GM18511 (cell line): Measurements from ENCODE around the gene OR6J1.
"Not testable (repeated sequence)": the region's sequence is repeated elsewhere in the genome, so short reads cannot be mapped to it uniquely, and the experiment has no call there.

Experiments used
- ATAC-seq: cut with Tn5 transposase; IDR thresholded peaks from one replicate; pipeline ENCODE4 v1.9.1; 2021; ENCODE audit warnings: mild to moderate bottlenecking, moderate library complexity; ENCODE audit not compliant: unreplicated experiment

The OR6J1 gene

DNA sequence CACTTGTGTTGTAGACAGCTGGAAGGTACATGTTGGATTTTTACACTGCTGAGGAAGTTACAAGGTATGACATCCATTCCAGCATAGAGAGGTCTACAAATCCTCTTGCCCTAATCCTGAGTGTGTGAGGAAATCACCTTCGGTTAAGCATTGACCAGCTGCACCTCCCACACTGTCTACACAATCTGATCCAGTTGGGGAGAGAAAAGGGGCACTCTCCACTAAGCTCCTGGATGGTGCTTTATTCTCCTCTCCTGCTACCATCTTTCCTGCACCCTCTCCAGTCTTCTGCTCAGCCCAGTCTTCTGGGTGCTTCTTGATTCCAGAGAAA lies at the start of gene OR6J1:
OR6J1 (minus strand) TSS at position 48 of the 331 bp plus-strand sequence. CDS start 9,541 bp downstream, outside the sequence.
- no peak for ATAC-seq

GRCh38 chr14:22692194-22692593 lies 48.0 kb upstream of the OR6J1 start:
- ATAC-seq = no peak

- ATAC-seq = no peak
Observed at GRCh38 chr14:22691171-22691570, 47.0 kb upstream of the OR6J1 start.

GRCh38 chr14:22689199-22689598 lies 45.0 kb upstream of the OR6J1 start:
- ATAC-seq = no peak

DNA sequence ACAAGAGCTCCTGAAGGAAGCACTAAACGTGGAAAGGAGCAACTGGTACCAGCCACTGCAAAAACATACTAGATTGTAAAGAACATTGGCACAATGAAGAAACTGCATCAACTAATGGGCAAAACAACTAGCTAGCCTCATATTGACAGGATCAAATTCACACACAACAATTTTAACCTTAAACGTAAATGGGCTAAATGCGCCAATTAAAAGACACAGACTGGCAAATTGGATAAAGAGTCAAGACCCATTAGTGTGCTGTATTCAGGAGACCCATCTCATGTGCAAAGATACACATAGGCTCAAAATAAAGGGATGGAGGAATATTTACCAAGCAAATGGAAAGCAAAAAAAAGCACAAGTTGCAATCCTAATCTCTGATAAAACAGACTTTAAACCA lies 43.8 kb upstream of the OR6J1 start:
- ATAC-seq = not testable (repeated sequence)

- not testable (repeated sequence) for ATAC-seq
Observed at GRCh38 chr14:22686176-22686611, 42.0 kb upstream of the OR6J1 start.

- no peak for ATAC-seq
Observed at GRCh38 chr14:22685467-22685866, 41.3 kb upstream of the OR6J1 start.

- ATAC-seq = not testable (repeated sequence)
Observed at GRCh38 chr14:22683428-22683827, 39.3 kb upstream of the OR6J1 start.

GRCh38 chr14:22678221-22678620 lies 34.1 kb upstream of the OR6J1 start:
- no peak for ATAC-seq

DNA sequence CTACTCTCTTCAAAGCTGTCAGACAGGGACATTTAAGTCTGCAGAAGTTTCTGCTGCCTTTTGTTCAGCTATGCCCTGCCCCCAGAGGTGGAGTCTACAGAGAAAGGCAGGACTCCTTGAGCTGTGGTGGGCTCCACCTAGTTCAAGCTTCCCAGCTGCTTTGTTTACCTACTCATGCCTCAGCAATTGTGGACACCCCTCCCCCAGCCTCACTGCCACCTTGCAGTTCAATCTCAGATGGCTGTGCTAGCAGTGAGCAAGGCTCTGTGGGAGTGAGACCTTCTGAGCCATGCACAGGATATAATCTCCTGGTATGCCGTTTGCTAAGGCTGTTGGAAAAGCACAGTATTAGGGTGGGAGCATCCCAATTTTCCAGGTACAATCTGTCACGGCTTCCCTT lies 33.4 kb upstream of the OR6J1 start:
- ATAC-seq = not testable (repeated sequence)

GRCh38 chr14:22671622-22672021 lies 27.5 kb upstream of the OR6J1 start:
- ATAC-seq = no peak

- ATAC-seq = no peak
Observed at GRCh38 chr14:22668863-22669262, 24.7 kb upstream of the OR6J1 start.

DNA sequence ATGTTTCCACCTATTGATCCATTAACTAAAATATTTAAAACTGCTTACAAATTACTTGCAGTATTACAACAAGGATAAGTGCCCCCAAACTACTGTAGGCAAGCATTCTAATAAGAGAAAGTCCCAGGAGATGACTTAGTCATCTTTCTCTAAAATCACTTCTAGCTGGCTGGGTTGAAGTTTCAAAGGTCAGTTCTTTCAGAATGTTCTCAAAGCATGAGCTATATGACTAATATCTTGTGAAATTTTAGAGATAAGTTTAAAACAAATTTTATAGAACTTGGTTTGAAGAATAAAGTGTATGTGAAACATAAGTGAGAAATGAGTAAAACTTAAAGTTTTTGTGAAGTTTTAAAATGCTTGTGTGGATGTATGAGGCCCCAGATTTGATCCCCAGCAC lies 24.3 kb upstream of the OR6J1 start:
- ATAC-seq = no peak

- no peak for ATAC-seq
Observed at GRCh38 chr14:22667881-22668280, 23.7 kb upstream of the OR6J1 start.

DNA sequence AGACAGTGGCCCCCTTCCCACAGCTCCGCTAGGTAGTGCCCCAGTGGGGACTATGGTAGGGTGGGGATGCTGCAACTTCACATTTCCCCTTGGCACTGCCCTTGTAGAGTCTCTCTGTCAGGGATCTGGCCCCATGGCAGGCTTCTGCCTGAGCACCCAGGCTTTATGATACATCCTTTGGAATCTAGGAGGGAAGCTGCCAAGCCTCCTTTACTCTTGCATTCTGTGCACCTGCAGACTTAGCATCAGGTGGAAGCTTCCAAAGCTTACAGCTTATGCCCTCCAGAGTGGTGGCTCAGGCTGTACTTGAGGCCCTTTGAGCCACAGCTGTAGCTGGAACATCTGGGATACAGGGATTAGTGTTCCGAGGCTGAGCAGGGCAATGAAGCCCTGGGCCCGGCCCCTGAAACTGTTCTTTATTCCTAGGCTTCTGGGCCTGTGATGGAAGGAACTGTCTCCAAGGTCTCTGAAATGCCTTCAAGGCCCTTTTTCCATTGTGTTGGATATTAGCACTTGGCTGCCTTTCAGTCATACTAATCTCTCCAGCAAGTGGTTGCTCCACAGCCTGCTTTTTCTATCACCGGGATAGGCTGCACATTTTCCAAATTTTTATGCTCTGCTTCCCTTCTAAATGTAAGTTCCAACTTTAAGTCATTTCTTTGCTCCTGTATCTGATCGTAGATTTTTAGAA lies 22.2 kb upstream of the OR6J1 start:
- no peak for ATAC-seq

- no peak for ATAC-seq
Observed at GRCh38 chr14:22664261-22664660, 20.1 kb upstream of the OR6J1 start.

DNA sequence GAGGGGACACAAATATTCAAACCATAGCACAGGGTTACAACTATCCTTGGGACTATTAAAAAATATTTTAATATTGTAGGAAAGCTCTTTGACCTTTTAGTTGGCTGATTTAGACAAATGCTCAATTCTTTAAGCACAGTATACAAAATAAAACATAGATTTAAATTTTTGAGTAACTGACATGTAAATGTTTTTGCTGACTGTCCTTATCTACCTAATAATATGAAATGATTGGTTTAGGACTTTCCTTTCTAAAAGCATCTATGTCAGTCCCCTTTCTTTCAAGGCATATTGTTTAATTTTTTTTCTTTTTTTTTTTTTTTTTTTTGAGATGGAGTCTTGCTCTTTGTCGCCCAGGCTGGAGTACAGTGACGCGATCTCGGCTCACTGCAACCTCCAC lies 16.5 kb upstream of the OR6J1 start:
- no peak for ATAC-seq

GRCh38 chr14:22658946-22659345 lies 14.8 kb upstream of the OR6J1 start:
- ATAC-seq = no peak

DNA sequence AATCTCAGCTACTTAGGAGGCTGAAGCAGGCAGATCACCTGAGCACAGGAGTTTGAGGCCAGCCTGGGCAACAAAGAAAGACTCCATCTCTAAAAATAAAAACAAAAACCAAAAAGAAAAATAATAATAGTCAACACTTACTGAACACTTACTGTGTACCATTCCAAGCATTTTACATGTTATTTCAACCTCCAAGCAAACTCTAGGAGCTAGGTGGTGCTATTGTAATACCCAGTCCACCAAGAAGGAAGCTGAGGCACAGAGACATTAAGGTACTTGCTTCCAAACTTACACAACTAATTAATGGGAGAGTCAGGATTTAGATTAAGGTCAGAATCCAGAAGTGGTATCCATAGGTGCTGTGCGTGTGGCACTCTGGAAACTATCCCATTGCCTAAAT lies 13.7 kb upstream of the OR6J1 start:
- ATAC-seq = no peak

DNA sequence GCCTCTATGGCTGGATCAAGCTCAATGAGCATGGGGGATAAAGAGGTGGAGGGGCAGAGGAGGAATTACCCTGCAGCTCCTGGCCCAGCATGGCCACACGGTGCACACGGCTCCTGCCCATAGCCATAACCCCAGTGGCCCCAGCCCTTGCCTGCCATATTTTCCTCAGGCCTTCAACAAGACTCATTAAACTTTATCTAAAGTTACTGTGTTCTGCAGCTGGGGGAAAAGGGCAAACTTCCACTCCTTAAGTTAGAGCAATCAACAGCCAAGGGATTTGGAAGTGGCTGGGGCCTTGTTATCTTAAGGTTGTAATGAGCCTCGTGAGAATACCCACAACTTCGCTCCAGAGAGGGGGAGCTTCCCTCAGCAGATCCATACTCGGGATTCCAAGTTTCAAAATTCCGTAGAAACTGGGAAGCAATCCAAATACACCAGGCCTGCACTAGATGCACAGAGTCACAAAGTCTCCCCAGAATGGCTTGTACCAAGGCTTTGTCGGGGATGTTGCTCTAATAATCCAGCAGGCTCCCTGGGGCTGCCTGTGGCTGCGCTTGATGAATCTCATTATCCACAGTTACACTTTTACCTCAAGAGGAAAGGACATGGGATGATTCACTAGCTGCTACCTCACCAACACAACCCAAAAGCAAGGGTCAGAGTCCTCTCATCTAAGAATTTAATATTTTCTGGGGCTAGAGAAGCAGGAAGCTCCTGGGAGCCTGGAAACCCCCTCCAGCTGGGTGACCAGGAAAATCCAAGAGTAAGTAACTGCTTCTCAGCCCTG lies 13.0 kb upstream of the OR6J1 start:
- no peak for ATAC-seq

DNA sequence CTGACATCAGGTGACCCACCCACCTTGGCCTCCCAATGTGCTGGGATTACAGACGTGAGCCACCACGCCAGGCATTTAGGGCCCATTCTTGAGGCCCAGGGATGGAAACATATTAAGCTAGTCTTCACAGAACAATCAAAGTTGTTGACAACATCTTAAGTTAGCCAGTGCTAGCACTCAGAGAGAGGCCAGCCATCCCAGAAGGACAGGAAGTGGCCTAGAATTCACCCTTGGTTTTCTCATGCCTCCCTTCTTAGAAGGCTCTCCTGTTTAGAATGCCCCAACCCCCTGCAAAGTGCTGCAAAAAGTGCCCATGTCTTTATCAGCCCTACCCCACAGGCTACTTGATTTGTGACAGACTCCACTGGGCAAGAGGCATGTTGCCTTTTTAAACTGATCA lies 12.1 kb upstream of the OR6J1 start:
- ATAC-seq = no peak

DNA sequence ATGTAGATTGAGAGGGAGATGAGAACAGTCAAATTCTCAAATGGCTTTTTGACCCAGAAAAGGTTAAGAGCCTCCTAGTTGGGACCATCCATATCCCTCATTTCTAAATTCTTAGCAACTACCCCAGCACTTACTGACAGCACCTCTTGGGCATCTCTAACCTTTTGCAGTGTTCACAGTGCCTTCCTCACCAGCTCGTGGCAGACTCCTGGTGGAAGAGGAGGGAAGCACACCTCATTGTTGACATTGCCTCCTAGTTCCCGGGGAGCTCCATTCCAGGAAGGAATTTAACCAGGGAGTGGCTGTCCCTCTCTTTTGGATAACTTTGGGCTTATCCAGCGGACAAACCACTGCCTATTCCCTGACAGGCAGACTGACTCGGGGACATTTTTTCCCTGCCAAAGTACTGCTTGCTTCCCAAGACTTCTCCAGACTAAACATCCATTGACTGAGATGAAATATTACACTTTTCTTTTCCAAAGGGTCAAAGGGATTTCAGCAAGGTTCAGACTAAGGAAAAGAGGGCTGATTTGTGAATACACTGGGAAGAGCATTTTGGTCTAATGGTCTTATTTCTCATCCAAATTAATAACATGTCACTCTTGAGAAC lies 9.0 kb upstream of the OR6J1 start:
- peak; percentile 75 for ATAC-seq
